Measurements from ENCODE around the gene RAP1GAP.
A peak's percentile ranks its signal among the peaks of the same experiment; 100 is the strongest.
"Not testable (repeated sequence)": the region's sequence is repeated elsewhere in the genome, so short reads cannot be mapped to it uniquely, and the experiment has no call there.

RAP1GAP gene

GRCh38 chr1:21641967-21642739 is 27.0 kb downstream of the RAP1GAP start:
- no peak for DNase-seq

- DNase-seq = no peak
These were observed 27.6 kb downstream of the RAP1GAP start for GRCh38 chr1:21641537-21641936.

GRCh38 chr1:21641076-21641475 is 28.1 kb downstream of the RAP1GAP start:
- no peak for DNase-seq

- DNase-seq = no peak
These were observed 28.5 kb downstream of the RAP1GAP start for GRCh38 chr1:21640653-21641052.

- DNase-seq = no peak
These were observed 29.5 kb downstream of the RAP1GAP start for GRCh38 chr1:21639594-21640041.

- DNase-seq = peak; percentile 17
These were observed 30.4 kb downstream of the RAP1GAP start for GRCh38 chr1:21638531-21639341.

GRCh38 chr1:21637514-21637913 is 31.6 kb downstream of the RAP1GAP start:
- no peak for DNase-seq

- DNase-seq = no peak
These were observed 33.1 kb downstream of the RAP1GAP start for GRCh38 chr1:21636029-21636428.

- DNase-seq = no peak
These were observed 34.2 kb downstream of the RAP1GAP start for GRCh38 chr1:21634806-21635535.

GRCh38 chr1:21633992-21634805 is 35.0 kb downstream of the RAP1GAP start:
- DNase-seq = no peak

GRCh38 chr1:21633141-21633755 is 35.9 kb downstream of the RAP1GAP start:
- DNase-seq = no peak

GRCh38 chr1:21631944-21632887 is 36.9 kb downstream of the RAP1GAP start:
- DNase-seq = peak; percentile 23

GRCh38 chr1:21631590-21631943 is 37.6 kb downstream of the RAP1GAP start:
- DNase-seq = not testable (repeated sequence)

- DNase-seq = no peak
These were observed 38.4 kb downstream of the RAP1GAP start for GRCh38 chr1:21630571-21631343.

GRCh38 chr1:21629971-21630370 is 39.2 kb downstream of the RAP1GAP start:
- no peak for DNase-seq

- no peak for DNase-seq
These were observed 40.3 kb downstream of the RAP1GAP start for GRCh38 chr1:21628798-21629393.

- DNase-seq = no peak
These were observed 42.2 kb downstream of the RAP1GAP start for GRCh38 chr1:21626921-21627339.

- no peak for DNase-seq
These were observed 43.6 kb downstream of the RAP1GAP start for GRCh38 chr1:21625390-21626190.
